GM15510 (cell line): Measurements from ENCODE around the gene TPM3.

Experiments used
- POLR2A ChIP-seq: IDR thresholded peaks from 3 replicates; pipeline ENCODE4 v1.6.1; 2011; ENCODE audit warnings: borderline replicate concordance; ENCODE audit not compliant: insufficient read length; ENCODE audit errors: extremely low read depth

The TPM3 gene

DNA sequence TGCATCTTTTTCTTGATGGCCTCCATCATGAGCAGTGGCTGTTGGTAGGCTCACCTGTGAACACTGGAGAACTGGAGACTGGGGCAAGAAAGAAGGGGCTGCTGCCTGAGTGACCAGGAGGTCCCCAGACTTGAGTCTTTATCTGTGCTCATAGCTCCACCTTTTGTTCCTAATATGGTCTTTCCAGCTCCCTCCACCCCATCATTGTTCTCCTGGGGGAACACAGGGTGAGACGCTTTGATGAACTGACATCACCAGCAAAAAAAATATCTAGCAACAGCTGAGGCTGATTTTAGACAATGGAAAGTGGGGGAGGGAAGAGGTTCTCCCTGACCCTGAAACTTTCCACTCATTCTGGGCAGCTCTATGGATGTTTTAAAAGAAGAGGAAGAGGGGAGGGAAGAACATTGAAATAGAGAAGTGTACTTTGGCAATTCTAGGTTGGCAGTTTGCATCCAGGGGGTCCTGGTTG lies at the start of gene TPM3:
Gene TPM3, minus strand, starts transcription at position 111 of the 472 bp plus-strand sequence. Its CDS starts 82 bp downstream, at position 29.
- TF ChIP-seq POLR2A, result no peak

DNA sequence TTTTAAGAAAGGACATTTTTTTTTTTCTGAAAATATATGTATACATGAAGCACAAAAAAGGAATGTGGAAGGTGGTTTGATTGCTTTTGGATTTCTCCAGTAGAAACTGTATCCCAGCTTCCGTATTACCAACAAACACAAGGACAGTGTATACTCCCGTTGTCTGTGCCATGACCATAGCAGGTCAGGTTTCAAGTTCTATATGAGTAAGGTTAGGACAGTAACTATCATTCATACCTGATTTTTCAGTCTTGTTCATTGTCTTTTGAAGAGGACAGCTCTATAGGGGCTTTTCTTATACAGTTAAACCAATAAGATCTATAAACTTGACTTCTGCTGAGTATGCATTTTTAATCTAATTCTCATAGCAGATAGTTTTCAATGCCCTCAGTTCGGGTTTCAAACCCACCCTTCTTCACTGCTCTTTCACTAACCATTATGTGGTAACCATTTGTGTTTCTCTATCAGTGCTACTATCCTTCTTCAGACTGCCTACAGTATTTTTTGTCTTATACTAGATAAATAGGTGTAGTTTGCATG lies 48.5 kb upstream of the TPM3 start:
- TF ChIP-seq POLR2A, result no peak

DNA sequence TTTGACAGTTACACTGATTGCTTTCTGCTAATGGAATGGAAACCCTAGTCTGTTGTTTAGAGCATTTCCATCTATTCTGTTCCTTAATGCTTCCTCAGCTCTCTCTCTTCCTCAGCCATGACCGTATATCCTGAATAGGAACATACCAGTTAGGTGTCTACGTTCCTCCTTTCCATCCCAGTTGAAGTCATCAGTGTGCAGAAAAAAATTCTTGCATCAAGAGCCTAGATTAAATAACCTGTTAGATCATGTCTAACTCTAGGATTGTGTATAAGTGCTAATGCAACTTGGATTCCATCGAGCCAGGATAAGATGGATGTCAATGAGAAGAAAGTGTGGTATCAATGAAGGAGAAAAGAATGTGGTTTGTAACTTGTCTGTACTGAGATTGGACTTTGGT lies 47.6 kb upstream of the TPM3 start:
- TF ChIP-seq POLR2A, result no peak

DNA sequence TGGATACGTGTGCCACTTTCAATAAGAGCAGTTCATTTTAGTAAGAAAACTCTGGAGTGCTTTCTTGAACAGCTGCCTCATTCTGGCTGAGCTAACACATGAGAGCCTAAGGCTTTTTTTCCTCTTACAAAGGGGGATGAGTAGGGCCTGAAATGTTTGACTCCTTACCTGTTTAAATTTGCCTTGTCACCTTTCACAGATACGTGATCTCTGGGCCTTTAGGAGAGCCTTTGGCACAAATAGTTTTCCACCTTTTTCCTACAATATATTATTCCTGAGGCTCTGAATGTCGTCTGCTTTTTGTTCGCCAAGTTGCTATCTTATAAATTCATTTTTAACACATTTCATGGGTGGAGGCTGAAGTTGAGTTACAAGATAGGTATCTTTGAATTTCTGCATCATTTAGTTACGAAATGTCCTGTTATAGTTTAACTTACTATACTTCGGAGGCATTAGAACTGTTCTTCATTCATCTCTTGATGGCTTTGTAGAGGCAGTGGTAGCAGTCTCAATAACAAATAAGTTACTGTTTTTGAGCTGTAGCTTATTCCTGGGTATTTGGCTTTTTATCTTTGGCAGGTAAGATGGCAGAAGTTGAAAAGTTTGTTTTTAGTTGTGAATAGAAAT lies 46.1 kb upstream of the TPM3 start:
- TF ChIP-seq POLR2A, result no peak

DNA sequence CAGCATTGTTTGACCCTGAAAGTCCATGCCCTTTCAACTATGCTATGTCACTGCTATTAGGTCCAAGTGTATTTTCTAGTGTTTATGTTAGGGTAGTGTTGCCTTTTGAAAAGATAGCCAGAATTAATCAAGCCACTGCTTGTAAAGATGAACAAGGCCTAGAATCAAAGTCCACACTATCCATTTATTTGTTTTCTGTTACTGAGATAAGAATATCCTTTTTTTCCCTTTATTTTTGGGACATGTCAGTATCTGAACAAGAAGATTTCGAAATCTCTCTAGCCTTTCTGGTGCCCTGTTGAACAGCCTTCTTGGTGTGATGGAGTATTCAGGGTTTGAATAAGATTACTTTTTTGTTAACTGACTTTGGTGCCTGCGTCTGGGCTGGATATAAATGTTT lies 45.5 kb upstream of the TPM3 start:
- TF ChIP-seq POLR2A, result no peak

DNA sequence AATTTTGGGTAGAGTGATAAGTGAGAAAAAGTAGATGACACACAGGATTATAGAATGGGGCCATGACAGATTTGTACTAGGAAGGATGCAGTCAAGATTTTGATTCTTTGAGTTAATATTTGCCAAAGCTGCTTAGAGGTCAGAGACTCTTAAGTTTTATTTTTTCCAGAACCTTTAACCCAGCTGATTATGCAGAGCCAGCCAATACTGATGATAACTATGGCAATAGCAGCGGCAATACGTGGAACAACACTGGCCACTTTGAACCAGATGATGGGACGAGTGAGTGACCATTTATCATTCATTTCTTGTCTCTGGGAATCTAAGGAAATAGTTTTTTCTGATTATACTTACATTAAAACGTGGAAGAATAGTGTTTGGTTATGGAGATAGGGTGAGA lies 45.0 kb upstream of the TPM3 start:
- TF ChIP-seq POLR2A, result no peak

DNA sequence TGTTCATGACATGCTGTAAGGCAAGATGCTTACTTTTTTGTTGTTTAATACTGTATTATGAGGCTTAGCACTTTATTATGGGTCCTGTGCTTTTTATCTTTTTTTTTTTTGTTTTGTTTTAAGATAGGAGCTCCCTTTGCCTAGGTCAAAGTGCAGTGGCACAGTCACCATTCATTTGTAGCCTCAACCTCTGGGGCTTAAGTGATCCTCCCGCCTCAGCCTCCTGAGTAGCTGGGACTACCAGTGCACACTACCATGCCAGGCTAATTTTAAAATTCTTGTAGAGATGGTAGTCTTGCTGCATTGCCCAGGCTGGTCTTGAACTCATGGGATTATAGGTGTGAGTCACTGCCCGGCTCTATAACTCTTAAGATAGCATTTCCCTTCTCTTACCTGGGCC lies 33.5 kb upstream of the TPM3 start:
- TF ChIP-seq POLR2A, result no peak

DNA sequence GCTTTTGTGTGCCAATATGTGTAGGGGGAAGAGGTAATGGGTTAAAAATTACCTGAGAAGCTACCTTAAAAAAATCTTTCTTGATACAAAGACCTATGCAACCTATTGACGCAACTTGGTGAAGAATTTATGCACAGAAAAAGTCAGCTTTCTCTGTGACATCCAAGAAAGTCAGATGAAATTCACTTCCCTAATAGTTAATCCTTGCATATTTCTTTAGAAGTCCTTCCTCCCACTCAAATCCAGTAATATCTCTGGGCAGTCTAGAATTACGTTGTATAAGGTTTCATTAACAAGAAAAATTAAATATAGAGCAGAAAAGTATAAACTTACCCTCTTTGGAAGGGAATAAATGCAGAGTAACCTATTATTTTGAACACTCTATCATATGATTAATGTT lies 31.7 kb upstream of the TPM3 start:
- no peak for TF ChIP-seq POLR2A

DNA sequence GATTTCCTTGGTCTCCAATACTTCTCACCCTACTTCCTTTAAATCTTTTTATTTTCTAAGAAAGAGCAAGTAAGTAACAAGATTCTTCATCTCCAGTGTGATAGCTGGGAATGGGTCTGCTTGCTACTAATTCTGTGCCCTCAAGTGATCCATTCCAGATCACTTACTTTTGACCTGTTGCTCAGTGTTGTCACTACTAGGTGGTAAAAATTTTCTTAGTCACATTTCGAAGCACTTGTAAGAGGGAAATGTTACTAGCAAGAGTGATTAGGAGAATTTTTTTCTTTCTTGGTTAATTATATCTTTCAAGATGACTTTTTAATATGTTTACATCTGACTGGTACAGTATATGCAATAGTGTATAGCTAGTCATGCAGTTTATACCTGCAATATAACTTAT lies 31.0 kb upstream of the TPM3 start:
- TF ChIP-seq POLR2A, result no peak

DNA sequence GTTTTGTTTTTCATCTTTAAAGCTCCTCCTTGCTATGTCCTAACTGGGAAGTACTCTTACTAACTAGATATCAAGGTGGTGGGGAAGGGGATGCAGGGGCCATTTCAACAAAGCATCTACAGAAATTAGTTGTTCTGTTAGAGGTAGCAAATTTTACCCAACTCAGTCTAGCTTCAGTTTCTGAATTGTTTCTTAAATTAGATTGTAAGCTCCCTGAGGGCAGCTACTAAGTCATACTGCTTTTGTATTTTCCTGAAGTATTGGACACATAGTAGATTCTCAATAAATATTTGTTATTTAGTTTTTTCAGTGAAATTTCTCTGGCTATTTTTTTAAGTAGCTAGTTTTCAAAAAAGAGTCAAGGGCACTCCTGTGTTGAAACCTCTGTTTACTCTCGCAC lies 30.6 kb upstream of the TPM3 start:
- TF ChIP-seq POLR2A, result no peak

DNA sequence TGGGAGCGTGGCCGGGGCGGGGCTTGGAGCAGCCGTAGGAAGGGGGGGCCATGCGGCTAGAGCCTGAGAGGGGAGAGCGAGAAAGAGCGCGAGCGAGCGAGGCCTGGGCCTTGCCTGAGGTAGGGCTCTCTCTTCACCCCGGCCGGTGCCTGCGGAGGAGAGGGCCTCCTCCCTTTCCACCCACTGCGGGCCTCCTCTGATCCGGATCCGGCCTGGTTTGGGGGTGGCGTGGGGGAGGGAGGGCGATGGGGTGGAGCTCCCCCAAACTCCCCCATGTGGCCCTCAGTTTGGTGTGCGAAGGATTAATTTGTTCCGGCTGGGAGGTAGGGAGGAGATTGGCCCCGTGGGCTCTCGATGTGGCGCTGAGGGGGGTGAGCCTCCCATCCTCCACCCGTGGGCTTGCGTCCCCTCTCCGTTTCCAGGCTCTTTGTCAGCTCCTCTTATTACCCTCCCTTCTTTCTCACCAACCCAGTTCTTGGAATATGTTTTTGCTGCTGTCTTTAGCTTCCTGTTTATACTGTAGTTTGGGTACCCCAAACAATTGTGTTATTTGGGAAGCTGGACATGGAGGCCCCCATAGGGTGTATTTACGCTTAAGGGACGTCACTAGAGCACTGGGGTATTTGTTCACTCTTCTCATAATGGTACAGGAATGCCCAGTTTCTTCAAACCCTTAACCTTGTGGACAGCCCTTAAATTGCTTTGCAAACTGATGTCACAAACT lies 29.5 kb upstream of the TPM3 start:
- peak; percentile 27 for TF ChIP-seq POLR2A

DNA sequence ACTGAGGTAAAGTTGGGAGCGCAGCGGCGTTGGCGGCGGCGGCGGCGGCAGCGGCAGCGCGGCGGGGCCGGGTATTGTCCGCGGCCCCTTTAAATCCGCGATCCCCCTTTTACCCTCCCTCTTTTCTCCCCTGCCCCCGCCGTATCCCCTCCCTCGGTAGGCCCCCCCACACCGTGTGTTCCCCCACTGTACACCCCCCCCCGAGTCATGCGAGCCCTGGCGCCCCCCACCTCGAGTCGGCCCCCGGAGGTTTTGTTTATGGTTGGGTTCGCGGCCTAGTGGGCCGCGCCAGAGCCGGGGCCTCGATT lies 29.0 kb upstream of the TPM3 start:
- peak; percentile 47 for TF ChIP-seq POLR2A

DNA sequence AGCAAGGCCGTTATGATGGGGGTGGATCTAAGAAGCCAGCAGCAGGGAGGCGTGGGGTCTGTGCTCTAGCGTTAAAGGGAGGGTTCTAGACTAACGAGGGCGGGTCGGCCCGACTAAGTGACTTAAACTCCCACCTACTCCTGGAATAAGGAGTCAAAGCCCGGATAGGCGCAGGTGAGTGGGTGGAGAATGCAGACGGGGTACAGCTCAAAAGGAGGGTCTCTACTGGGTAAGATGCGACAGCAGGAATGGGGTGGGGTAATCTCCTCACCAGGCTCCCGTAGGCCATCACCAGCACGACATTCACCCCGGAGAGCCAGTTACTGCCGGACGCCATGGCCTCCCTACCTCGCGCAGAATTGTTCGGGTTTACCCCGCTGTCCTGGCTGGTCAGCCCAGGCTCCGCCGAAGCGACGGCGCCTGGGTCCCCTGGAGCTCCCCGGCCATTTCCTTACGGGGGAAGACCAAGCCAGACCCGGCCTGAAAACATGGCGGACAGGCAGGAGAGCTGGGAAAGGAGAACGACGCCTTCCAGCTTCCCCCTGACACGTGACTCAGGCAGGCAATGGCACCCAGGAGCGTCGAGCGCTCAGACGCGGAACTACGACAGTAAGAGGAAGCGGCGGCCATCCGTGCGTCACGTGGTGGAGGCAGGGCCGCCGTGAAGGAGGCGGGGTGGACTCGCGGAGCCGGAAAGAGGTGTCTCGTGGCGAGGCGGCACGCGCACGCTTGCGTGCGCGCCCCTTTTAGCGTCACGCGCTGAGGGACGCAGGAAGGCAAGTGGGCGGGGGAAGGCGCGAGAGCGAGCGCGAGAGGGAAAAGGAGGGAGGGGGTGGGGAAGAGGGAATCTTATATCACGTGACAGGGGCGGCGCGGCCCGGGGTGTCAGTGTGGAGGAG lies 28.4 kb upstream of the TPM3 start, which contains the start of gene UBAP2L:
Gene UBAP2L, plus strand, starts transcription at position 885 of the 899 bp plus-strand sequence. CDS start 4,169 bp downstream, outside the sequence.
- TF ChIP-seq POLR2A, result peak; percentile 51

DNA sequence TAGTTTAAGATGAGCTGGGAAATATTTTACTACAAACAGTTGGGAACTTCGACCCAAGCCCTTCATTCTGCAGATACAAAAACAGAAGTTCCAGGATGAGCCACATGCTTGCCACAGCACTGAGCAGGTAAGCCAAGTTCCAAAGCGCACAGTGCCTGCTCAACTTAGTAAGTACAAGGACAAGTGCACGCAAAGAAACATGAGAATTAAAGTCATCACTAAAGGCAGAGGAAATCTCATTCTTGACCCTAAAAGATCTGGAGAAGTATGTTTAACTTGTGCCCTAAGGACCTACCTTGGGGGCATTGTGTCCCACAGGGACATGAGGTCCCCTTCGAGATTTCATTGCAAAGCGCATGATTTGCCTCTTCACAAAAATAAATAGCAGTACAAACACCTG lies 27.6 kb upstream of the TPM3 start:
- TF ChIP-seq POLR2A, result no peak

DNA sequence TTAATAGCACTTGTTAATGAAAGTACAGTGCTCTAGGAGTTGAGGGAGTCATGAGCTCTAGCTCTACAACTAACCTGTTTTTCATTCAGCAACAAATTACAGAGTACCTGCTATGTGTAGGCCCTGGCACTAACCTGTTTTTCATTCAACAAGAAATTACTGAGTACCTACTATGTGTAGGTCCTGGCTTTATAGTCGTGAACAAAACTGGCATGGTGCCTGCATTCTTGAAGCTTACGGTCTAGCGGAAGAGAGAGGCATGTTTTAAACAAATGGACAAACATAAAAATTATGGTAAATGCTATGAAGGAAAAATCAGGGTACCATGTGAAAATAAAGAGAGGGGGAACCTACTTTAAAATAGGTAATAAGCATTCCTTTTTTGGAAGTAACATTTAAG lies 26.6 kb upstream of the TPM3 start:
- TF ChIP-seq POLR2A, result no peak
